HepG2 (cell line): ENCODE results near the gene ZNF184. TPM values are rescaled to one million over a fixed set of nuclear protein-coding genes. Genes with fewer than 3 reads are reported as not detected.

ENCODE experiments used
- ATAD3A ChIP-seq: sonication (generic); formaldehyde crosslinking; IDR thresholded peaks from 2 replicates; pipeline ENCODE4 v1.4.0; 2020; ENCODE audit warnings: missing genetic modification reagents
- KLF13 ChIP-seq: sonication (generic); formaldehyde crosslinking; IDR thresholded peaks from 2 replicates; pipeline ENCODE4 v1.4.0; 2020; ENCODE audit warnings: mild to moderate bottlenecking, missing genetic modification reagents
- MBD4 ChIP-seq: IDR thresholded peaks from 2 replicates; pipeline ENCODE4 v1.6.1; 2012; ENCODE audit warnings: low read length, inconsistent platforms, borderline replicate concordance
- PAF1 ChIP-seq: IDR thresholded peaks from 2 replicates; pipeline ENCODE4 v1.6.1; 2016; ENCODE audit warnings: missing genetic modification reagents, missing compliant biosample characterization
- POGZ ChIP-seq: sonication (generic); formaldehyde crosslinking; IDR thresholded peaks from 2 replicates; pipeline ENCODE4 v1.4.0; 2020; ENCODE audit warnings: mild to moderate bottlenecking, missing genetic modification reagents
- PRMT3 ChIP-seq: sonication (generic); formaldehyde crosslinking; IDR thresholded peaks from 2 replicates; pipeline ENCODE4 v1.8.1; 2022; ENCODE audit warnings: low read depth, mild to moderate bottlenecking, moderate library complexity, missing genetic modification reagents, borderline replicate concordance
- RBAK ChIP-seq: sonication (generic); formaldehyde crosslinking; IDR thresholded peaks from 2 replicates; pipeline ENCODE4 v1.5.1; 2020; ENCODE audit warnings: mild to moderate bottlenecking, missing genetic modification reagents
- REL ChIP-seq: sonication (generic); formaldehyde crosslinking; conservative IDR thresholded peaks from 2 replicates; pipeline ENCODE4 v1.8.0; 2022; ENCODE audit warnings: mild to moderate bottlenecking, missing genetic modification reagents, moderate library complexity
- RFX1 ChIP-seq: fragments of 450-650 bp; IDR thresholded peaks from 2 replicates; pipeline ENCODE4 v1.6.1; 2017
- SRSF1 ChIP-seq: fragments of 200-400 bp; formaldehyde crosslinking; optimal IDR thresholded peaks from 2 replicates; pipeline ENCODE3; 2017; ENCODE audit warnings: mild to moderate bottlenecking, low read depth, low read length, moderate library complexity
- YEATS2 ChIP-seq: sonication (generic); formaldehyde crosslinking; IDR thresholded peaks from 2 replicates; pipeline ENCODE4 v1.4.0; 2020; ENCODE audit warnings: missing genetic modification reagents, borderline replicate concordance
- ZBTB39 ChIP-seq: sonication (generic); formaldehyde crosslinking; IDR thresholded peaks from 2 replicates; pipeline ENCODE4 v1.5.0; 2020; ENCODE audit warnings: missing genetic modification reagents
- ZNF235 ChIP-seq: sonication (generic); formaldehyde crosslinking; IDR thresholded peaks from 2 replicates; pipeline ENCODE4 v1.8.1; 2023; ENCODE audit warnings: mild to moderate bottlenecking, missing genetic modification reagents, borderline replicate concordance
- ZNF446 ChIP-seq: sonication (generic); formaldehyde crosslinking; IDR thresholded peaks from 2 replicates; pipeline ENCODE4 v1.5.0; 2020; ENCODE audit warnings: mild to moderate bottlenecking, missing genetic modification reagents
- ZNF496 ChIP-seq: sonication (generic); formaldehyde crosslinking; IDR thresholded peaks from 2 replicates; pipeline ENCODE4 v1.8.1; 2023; ENCODE audit warnings: mild to moderate bottlenecking, moderate library complexity, missing genetic modification reagents; ENCODE audit not compliant: insufficient replicate concordance
- ZNF503 ChIP-seq: sonication (generic); formaldehyde crosslinking; IDR thresholded peaks from 2 replicates; pipeline ENCODE4 v1.4.0; 2020; ENCODE audit warnings: missing genetic modification reagents
- ZNF713 ChIP-seq: sonication (generic); formaldehyde crosslinking; IDR thresholded peaks from 2 replicates; pipeline ENCODE4 v1.4.0; 2020; ENCODE audit warnings: mild to moderate bottlenecking, missing genetic modification reagents
- ZNF749 ChIP-seq: sonication (generic); formaldehyde crosslinking; IDR thresholded peaks from 2 replicates; pipeline ENCODE4 v1.8.0; 2022; ENCODE audit warnings: mild to moderate bottlenecking, missing genetic modification reagents, moderate library complexity, borderline replicate concordance
- ZNF800 ChIP-seq: sonication (generic); formaldehyde crosslinking; IDR thresholded peaks from 2 replicates; pipeline ENCODE4 v1.4.0; 2020; ENCODE audit warnings: missing genetic modification reagents
- polyA plus RNA-seq, 8 experiments: library from polyadenylated mRNA; depleted of rRNA in 3 of 8; stranded (reverse) in 7 of 8; unstranded in 1 of 8; fragments of >200 nt; fragmentation: Illumina TruSeq in 4 of 8; extraction: Trizol in 4 of 8; gene quantifications; 2 replicates each; pipeline versions ENCODE4 v1.2.1 to v1.2.3, GENCODE V29; 2011 to 2016; ENCODE audit warnings: low read depth in 4 of 8, missing spikeins in 1 of 8, mixed read lengths in 1 of 8; ENCODE audit not compliant: insufficient read depth in 1 of 8
- total RNA-seq, 5 experiments: library from RNA; depleted of rRNA; stranded (reverse); fragments of >200 nt; fragmentation: Illumina TruSeq; extraction: Trizol; gene quantifications; 2 replicates each; pipeline ENCODE4 v1.2.3, GENCODE V29; 2016; ENCODE audit warnings: low read depth in 1 of 5
- TF ChIP-seq, protein P1 (sequence below): IDR thresholded peaks from 2 replicates; pipeline ENCODE4 v1.6.1; 2016; ENCODE audit warnings: missing compliant biosample characterization, missing genetic modification reagents, borderline replicate concordance
- TF ChIP-seq, protein P2 (sequence below): sonication (generic); formaldehyde crosslinking; IDR thresholded peaks from 2 replicates; pipeline ENCODE4 v1.8.0; 2022; ENCODE audit warnings: mild to moderate bottlenecking, missing genetic modification reagents

ZNF184 gene
- total and polyA plus RNA-seq, 2 of the 13 experiments (the other 11 are each of a cell fraction or from before 2014, with no cell fraction given) = 2.1 to 10.1 TPM

GRCh38 chr6:27479319-27480182 lies 6.6 kb upstream of the ZNF184 start (continued):
- TF ChIP-seq, protein P1, sequence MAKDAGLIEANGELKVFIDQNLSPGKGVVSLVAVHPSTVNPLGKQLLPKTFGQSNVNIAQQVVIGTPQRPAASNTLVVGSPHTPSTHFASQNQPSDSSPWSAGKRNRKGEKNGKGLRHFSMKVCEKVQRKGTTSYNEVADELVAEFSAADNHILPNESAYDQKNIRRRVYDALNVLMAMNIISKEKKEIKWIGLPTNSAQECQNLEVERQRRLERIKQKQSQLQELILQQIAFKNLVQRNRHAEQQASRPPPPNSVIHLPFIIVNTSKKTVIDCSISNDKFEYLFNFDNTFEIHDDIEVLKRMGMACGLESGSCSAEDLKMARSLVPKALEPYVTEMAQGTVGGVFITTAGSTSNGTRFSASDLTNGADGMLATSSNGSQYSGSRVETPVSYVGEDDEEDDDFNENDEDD (CRISPR knock-in tag) = 0 out of 2 replicates have a peak, but pooled peaks have one; percentile 45
- TF ChIP-seq SRSF1 (no peak), ATAD3A (CRISPR knock-in tag) (no peak), ZNF496 (CRISPR knock-in tag) (no peak), ZNF503 (CRISPR knock-in tag) (no peak), MBD4 (peak; percentile 84; the same call in 1 of the 2 replicates), ZNF749 (CRISPR knock-in tag) (no peak), PRMT3 (no peak), ZNF713 (CRISPR knock-in tag) (no peak), RFX1 (no peak), KLF13 (no peak), PAF1 (CRISPR knock-in tag) (no peak), RBAK (CRISPR knock-in tag) (no peak), ZNF235 (no peak), ZNF446 (CRISPR knock-in tag) (no peak), POGZ (CRISPR knock-in tag) (peak; percentile 70; the same call in 1 of the 2 replicates), YEATS2 (CRISPR knock-in tag) (peak; percentile 65), REL (CRISPR knock-in tag) (no peak), ZNF800 (CRISPR knock-in tag) (no peak), ZBTB39 (CRISPR knock-in tag) (peak; percentile 88)
- TF ChIP-seq, protein P2, sequence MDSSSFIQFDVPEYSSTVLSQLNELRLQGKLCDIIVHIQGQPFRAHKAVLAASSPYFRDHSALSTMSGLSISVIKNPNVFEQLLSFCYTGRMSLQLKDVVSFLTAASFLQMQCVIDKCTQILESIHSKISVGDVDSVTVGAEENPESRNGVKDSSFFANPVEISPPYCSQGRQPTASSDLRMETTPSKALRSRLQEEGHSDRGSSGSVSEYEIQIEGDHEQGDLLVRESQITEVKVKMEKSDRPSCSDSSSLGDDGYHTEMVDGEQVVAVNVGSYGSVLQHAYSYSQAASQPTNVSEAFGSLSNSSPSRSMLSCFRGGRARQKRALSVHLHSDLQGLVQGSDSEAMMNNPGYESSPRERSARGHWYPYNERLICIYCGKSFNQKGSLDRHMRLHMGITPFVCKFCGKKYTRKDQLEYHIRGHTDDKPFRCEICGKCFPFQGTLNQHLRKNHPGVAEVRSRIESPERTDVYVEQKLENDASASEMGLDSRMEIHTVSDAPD (CRISPR knock-in tag) = no peak
